ENCODE results near the gene HRH3.

Gene HRH3

DNA sequence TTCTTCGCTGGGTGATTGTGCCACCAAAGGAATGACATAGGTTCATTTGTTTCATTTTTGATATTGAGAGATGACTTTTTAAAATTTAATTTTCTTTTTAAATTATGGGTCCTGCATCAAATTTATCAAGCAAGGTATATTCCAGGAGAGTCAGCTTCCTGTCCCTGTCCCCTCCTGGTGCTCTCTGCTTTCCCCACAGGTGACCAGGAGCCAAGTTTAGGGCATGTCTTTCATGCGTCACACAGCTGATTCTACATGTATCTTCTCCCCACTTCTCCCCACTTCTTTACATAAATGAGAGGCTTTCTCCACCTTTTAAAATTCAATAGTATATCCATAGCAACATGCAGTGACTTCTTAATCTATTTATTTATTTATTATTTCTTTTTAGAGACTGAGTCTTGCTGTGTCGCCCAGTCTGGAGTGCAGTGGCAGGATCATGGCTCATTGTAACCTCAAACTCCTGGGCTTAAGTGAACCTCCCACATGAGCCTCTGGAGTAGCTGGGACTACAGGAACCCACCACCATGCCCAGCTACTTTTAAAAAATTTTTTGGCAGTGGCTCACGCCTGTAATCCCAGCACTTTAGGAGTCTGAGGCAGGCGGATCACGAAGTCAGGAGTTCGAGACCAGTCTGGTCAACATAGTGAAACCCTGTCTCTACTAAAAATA, 48.3 kb upstream of the HRH3 start:
- H3F3A ChIP-seq (ENCODE audit: insufficient read depth), result no peaks in the 10 kb centered on the region
- no peak overlapping the region for H3K27ac ChIP-seq (ENCODE audit: low read depth, low read length)
- no peak overlapping the region for H3K9ac ChIP-seq (ENCODE audit: low read length)
- no peak overlapping the region for H2AFZ ChIP-seq (ENCODE audit: low read depth, low read length, severe bottlenecking)
- TF ChIP-seq, protein P1, sequence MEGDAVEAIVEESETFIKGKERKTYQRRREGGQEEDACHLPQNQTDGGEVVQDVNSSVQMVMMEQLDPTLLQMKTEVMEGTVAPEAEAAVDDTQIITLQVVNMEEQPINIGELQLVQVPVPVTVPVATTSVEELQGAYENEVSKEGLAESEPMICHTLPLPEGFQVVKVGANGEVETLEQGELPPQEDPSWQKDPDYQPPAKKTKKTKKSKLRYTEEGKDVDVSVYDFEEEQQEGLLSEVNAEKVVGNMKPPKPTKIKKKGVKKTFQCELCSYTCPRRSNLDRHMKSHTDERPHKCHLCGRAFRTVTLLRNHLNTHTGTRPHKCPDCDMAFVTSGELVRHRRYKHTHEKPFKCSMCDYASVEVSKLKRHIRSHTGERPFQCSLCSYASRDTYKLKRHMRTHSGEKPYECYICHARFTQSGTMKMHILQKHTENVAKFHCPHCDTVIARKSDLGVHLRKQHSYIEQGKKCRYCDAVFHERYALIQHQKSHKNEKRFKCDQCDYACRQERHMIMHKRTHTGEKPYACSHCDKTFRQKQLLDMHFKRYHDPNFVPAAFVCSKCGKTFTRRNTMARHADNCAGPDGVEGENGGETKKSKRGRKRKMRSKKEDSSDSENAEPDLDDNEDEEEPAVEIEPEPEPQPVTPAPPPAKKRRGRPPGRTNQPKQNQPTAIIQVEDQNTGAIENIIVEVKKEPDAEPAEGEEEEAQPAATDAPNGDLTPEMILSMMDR (IDR thresholded peaks at IDR 0.05; ENCODE audit: insufficient read depth, low read length, poor library complexity, severe bottlenecking), result no peak
- H3K79me2 ChIP-seq (ENCODE audit: insufficient read depth, low read length), result no peaks in the 10 kb centered on the region
- no peaks in the 10 kb centered on the region for H3K9me2 ChIP-seq (replicated peaks; ENCODE audit: insufficient read depth, low read length)
- H3K9me3 ChIP-seq (ENCODE audit: insufficient read depth, low read length), result no peaks in the 10 kb centered on the region
- H3K4me3 ChIP-seq (ENCODE audit: insufficient read depth, low read length, poor library complexity, severe bottlenecking), result no peak overlapping the region
- no peaks in the 10 kb centered on the region for H3K27me3 ChIP-seq (ENCODE audit: low read length)
- 0 out of 2 replicates have a peak, but pooled peaks cover 3% of the 10 kb centered on the region for H3K36me3 ChIP-seq (ENCODE audit: low read length)
- H4K20me1 ChIP-seq (ENCODE audit: low read depth, low read length), result no peaks in the 10 kb centered on the region
- H3K4me2 ChIP-seq (ENCODE audit: low read depth, low read length, poor library complexity, severe bottlenecking), result no peak overlapping the region

DNA sequence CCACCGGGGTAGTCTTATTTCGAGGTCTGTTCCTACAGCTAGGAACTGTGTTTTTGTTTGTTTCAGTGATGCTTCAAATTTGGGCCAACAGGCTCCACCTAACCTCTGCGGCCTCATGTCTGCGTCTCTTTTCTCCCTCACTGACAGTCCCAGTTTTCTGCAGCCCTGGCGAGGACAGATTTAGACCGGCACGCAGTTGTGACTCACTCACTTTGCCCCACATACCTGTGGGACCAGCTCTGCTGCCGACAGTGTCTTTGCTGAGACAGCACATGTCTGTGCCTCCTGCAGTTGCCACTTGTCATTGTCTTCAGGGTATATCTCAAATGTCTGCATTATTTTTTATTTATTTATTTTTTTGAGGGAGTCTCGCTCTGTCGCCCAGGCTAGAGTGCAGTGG, 47.5 kb upstream of the HRH3 start:
- Histone ChIP-seq H3K4me3 (ENCODE audit: insufficient read depth, low read length, poor library complexity, severe bottlenecking) (no peak overlapping the region), H3K27me3 (ENCODE audit: low read length) (no peaks in the 10 kb centered on the region), H3K9me3 (ENCODE audit: insufficient read depth, low read length) (no peaks in the 10 kb centered on the region), H2AFZ (ENCODE audit: low read depth, low read length, severe bottlenecking) (no peak overlapping the region), H3K9me2 (replicated peaks; ENCODE audit: insufficient read depth, low read length) (no peaks in the 10 kb centered on the region), H4K20me1 (ENCODE audit: low read depth, low read length) (no peaks in the 10 kb centered on the region), H3K79me2 (ENCODE audit: insufficient read depth, low read length) (no peaks in the 10 kb centered on the region), H3K4me2 (ENCODE audit: low read depth, low read length, poor library complexity, severe bottlenecking) (no peak overlapping the region), H3K27ac (ENCODE audit: low read depth, low read length) (no peak overlapping the region), H3K36me3 (ENCODE audit: low read length) (0 out of 2 replicates have a peak, but pooled peaks cover 3% of the 10 kb centered on the region), H3F3A (ENCODE audit: insufficient read depth) (no peaks in the 10 kb centered on the region), H3K9ac (ENCODE audit: low read length) (no peak overlapping the region)
- no peak for TF ChIP-seq EZH2phosphoT487 (conservative IDR thresholded peaks at IDR 0.05; ENCODE audit: low read length)
- TF ChIP-seq, protein P1 (IDR thresholded peaks at IDR 0.05; ENCODE audit: insufficient read depth, low read length, poor library complexity, severe bottlenecking), result no peak

DNA sequence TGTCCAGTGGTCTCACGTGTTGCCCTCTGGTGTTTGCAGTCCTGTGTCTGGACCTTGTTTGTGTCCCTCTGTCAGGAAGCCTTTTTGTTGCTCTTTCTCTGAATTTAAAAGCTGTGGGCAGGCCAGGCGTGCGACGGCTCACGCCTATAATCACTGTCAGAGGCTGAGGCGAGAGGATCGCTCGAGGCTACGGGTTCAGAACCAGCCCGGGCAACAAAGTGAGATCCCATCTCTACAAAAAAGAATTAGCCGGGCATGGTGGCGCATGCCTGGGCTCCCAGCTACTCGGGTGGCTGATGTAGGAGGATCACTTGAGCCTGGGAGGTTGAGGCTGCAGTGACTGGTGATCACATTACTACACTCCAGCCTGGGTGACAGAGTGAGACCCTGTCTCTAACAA, 46.8 kb upstream of the HRH3 start:
- H3K9ac ChIP-seq (ENCODE audit: low read length), result no peak overlapping the region
- H3K9me2 ChIP-seq (replicated peaks; ENCODE audit: insufficient read depth, low read length), result no peaks in the 10 kb centered on the region
- no peaks in the 10 kb centered on the region for H3K27me3 ChIP-seq (ENCODE audit: low read length)
- H3F3A ChIP-seq (ENCODE audit: insufficient read depth), result no peaks in the 10 kb centered on the region
- no peak overlapping the region for H3K27ac ChIP-seq (ENCODE audit: low read depth, low read length)
- TF ChIP-seq, protein P1 (IDR thresholded peaks at IDR 0.05; ENCODE audit: insufficient read depth, low read length, poor library complexity, severe bottlenecking), result no peak
- no peak for TF ChIP-seq EZH2phosphoT487 (conservative IDR thresholded peaks at IDR 0.05; ENCODE audit: low read length)
- no peak overlapping the region for H2AFZ ChIP-seq (ENCODE audit: low read depth, low read length, severe bottlenecking)
- H4K20me1 ChIP-seq (ENCODE audit: low read depth, low read length), result no peaks in the 10 kb centered on the region
- no peaks in the 10 kb centered on the region for H3K79me2 ChIP-seq (ENCODE audit: insufficient read depth, low read length)
- 0 out of 2 replicates have a peak, but pooled peaks cover 3% of the 10 kb centered on the region for H3K36me3 ChIP-seq (ENCODE audit: low read length)
- no peak overlapping the region for H3K4me3 ChIP-seq (ENCODE audit: insufficient read depth, low read length, poor library complexity, severe bottlenecking)
- H3K4me2 ChIP-seq (ENCODE audit: low read depth, low read length, poor library complexity, severe bottlenecking), result no peak overlapping the region
- H3K9me3 ChIP-seq (ENCODE audit: insufficient read depth, low read length), result no peaks in the 10 kb centered on the region

Data from SU-DHL-6 (cell line).